HTR-8/SVneo (cell line): ENCODE data around the gene PRR15L.
"Not testable (repeated sequence)": the region's sequence is repeated elsewhere in the genome, so short reads cannot be mapped to it uniquely, and the experiment has no call there.

ENCODE experiments used
- DNase-seq: peaks from one replicate; pipeline ENCODE4 v3.0.0; 2011; ENCODE audit warnings: low spot score, mixed read lengths; ENCODE audit not compliant: insufficient read length
- FAIRE-seq: peaks from 2 replicates; lab custom pipeline; 2011; peaks lifted over from hg19 to GRCh38; lab: Jason Lieb, UNC

PRR15L gene, protein sequence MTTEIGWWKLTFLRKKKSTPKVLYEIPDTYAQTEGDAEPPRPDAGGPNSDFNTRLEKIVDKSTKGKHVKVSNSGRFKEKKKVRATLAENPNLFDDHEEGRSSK

GRCh38 chr17:47957591-47958490, at the start of gene PRR15L:
TSS of gene PRR15L (minus strand) at chr17:47957883. CDS start at chr17:47953234, 4,649 bp downstream.
- DNase-seq, result no peak
- peak; percentile 44 for FAIRE-seq

DNA sequence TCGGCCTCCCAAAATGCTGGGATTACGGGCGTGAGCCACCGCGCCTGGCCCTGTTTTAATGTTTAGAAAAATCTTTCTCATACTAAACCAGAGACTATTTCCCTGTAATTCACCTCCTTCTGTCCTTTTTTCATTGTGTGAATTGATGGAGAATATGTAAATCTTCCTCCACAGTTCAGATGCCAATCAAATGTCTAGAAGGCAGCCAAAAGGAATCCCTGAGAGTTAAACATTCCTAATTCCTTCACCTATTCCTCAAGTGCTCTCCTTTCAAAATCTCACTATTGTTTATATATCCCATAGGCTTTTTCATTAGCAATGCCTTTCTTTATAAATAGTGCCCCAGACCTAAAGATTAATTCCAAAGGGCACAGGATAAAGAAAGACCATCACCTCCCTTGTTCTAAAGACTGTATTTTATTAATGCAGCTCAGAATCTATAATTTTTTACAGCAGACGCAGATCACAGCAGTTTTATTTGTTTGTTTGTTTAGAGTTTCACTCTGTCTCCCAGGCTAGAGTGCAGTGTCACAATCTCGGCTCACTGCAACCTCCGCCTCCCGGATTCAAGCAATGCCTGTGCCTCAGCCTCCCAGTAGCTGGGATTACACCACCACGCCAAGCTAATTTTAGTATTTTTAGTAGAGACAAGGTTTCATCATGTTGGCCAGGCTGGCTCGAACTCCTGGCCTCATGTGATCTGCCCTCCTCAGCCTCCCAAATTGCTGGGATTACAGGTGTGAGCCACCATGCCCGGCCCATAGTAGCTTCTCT, 49.4 kb upstream of the PRR15L start:
- FAIRE-seq, result no peak
- no peak for DNase-seq

DNA sequence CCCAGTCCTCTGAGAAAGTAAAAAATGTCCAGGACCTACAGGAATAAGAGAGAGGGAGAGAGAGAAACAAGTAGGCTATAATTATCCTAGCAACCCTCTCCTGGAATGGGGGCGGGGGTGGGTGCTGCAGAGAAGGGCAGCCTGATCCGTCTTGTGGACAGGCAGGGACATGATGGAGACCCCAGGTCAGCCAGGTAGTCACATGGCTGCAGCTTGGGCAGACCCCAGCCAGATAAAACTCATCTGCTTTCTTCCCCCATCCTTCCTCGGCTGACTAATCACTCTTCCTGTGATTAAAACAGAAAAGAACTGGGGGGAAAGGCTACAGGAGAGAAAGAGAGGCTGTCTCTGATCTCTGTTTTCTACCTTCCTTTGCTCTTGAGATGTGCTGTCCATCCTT, 47.3 kb upstream of the PRR15L start:
- no peak for FAIRE-seq

GRCh38 chr17:48003417-48004151, 45.9 kb upstream of the PRR15L start:
- DNase-seq, result no peak

More for the DNA sequence above, 47.3 kb upstream of the PRR15L start:
- DNase-seq, result no peak

GRCh38 chr17:48002916-48003416, 45.3 kb upstream of the PRR15L start:
- no peak for FAIRE-seq

More at GRCh38 chr17:48003417-48004151, 45.9 kb upstream of the PRR15L start:
- no peak for FAIRE-seq

DNA sequence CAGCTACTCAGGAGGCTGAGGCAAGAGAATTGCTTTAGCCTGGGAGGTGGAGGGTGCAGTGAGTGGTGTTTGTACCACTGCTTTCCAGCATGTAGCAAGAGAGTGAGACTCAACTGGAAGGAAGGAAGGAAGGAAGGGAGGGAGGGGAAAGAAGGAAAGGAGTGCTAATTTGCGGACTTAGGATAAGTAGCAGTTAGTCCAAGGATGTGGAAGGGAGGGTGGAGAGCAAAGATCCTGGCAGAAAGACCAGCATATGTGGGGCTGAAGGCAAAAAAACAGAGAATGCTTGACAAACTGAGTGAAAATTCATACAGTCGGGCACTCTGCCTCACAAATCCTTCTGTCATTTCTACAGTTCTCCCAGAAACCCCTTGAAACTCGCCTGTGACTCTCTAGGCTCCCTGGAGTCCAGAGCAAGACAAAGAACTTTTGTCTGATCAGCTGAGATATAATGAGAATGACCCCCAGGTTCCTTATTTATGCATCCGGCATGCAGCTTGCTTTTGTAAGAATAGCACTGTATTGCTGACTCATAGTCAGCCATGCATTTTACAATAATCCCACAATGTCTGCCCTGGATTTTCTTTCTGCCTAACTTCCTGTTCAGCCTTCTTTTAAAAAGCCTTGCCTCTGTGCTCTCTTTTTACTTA, 44.7 kb upstream of the PRR15L start:
- FAIRE-seq (no peak), DNase-seq (peak; percentile 60)

More at GRCh38 chr17:48002916-48003416, 45.3 kb upstream of the PRR15L start:
- DNase-seq, result no peak

DNA sequence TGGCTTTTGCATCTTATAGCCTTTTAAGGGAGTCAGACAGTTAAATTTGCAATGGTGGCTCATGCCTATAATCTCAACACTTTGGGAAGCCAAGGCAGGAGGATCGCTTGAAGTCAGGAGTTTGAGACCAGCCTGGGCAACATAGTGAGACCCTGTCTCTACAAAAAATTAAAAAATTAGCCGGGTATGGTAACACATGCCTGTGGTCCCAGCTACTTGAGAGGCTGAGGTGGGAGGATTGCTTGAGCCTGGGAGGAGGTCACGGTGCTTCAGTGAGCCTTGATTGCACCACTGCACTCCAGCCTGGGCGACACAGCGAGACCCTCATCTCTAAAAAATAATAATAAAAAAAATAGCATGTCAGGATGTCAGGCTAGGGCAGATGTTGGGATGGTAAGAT, 44.0 kb upstream of the PRR15L start:
- DNase-seq, FAIRE-seq: not testable (repeated sequence)

DNA sequence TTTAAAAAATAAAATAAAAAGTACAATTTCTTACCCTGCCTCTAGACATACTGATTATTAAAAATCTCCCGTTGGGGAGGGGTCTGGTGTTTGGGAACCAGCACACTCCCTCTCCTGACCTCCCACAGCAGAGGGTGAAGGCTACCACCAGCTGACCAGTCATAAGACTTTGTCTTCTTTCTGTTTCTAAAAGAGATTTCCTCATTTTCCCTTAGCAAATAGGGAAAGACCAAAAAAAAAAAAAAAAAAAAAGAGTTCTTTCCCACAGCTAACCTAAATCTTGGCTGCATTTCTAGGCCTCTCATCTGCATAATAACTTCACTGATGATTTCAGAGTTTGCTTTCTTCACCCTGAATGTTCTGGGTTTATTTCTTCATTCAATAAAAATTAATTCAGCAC, 43.5 kb upstream of the PRR15L start:
- no peak for DNase-seq
- FAIRE-seq, result no peak

- FAIRE-seq (no peak), DNase-seq (no peak)
Measured at GRCh38 chr17:47999582-47999981, 41.9 kb upstream of the PRR15L start.

DNA sequence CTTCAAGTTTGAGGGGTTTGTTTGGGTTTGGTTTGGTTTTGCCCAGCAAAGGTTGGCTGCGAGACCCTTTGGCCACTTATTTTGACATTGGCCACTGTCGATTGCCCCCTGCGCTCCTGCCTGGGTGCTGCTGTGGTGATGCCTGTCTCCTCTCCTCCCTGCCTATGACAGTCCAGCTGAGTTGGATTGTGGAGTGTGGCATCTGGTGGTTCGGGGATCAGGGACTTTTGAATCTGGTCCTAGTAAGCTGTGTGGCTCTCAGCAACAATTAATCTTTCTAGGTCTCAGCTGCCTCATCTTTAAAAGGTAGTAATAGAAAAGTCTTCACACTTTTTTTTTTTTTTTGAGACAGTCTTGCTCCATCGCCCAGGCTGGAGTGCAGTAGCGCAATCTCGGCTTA, 40.4 kb upstream of the PRR15L start:
- FAIRE-seq, result no peak
- no peak for DNase-seq

DNA sequence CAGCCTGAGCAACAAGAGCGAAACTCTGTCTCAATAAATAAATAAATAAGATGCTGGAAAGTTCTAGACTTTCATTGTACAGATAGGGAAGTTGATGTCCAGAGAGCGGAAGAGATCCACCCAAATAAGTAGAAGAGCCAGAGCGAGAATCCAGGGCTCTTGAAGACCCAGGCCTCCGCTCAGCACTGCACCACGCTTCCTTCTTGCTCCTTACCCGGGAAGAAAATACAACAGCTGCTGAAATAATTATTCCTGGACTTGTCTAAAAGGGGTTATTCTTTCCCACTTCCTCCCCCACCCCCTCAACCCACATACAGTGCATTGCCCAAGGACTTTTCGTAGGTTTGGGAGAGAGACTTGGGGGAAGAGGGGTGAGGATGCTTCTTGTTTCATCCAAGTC, 39.9 kb upstream of the PRR15L start:
- DNase-seq, result no peak
- FAIRE-seq, result no peak

DNA sequence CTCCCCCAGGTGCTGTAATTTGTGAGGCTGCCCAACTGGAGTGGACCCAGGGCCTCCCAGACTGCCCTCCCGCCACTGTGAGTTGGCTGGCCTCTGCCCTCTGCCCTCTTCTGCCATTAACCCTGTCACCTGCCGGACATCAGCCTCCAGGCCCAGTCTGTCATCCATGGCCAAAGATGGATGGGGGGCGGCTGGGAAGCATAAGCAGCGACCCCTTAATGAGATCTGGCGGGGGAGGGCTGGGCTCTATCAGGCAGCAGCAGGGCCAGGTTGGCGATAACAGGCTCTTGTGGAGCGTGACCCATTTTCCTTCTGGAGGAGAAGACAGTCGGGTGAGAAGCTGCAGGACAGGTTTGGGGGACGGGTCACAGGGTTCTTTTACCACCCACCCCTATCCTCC, 38.5 kb upstream of the PRR15L start:
- no peak for DNase-seq
- no peak for FAIRE-seq

GRCh38 chr17:47995241-47995935, 37.7 kb upstream of the PRR15L start:
- FAIRE-seq (no peak), DNase-seq (no peak)

GRCh38 chr17:47994724-47995123, 37.0 kb upstream of the PRR15L start:
- DNase-seq (no peak), FAIRE-seq (no peak)

GRCh38 chr17:47993964-47994363, 36.3 kb upstream of the PRR15L start:
- FAIRE-seq, result no peak
- DNase-seq, result no peak

GRCh38 chr17:47993031-47993564, 35.4 kb upstream of the PRR15L start:
- FAIRE-seq, result no peak
- no peak for DNase-seq

GRCh38 chr17:47992216-47992615, 34.5 kb upstream of the PRR15L start:
- DNase-seq (no peak), FAIRE-seq (no peak)

GRCh38 chr17:47990962-47991731, 33.5 kb upstream of the PRR15L start:
- DNase-seq (no peak), FAIRE-seq (no peak)
